ENCODE results near the gene IRX5.

IRX5 gene

GRCh38 chr16:54897930-54898329 lies 32.7 kb upstream of the IRX5 start:
- no peak for TF ChIP-seq CTCF (conservative IDR thresholded peaks at IDR 0.05)

GRCh38 chr16:54901606-54902005 lies 29.1 kb upstream of the IRX5 start:
- no peak overlapping the region for H3K27ac ChIP-seq
- TF ChIP-seq CTCF (conservative IDR thresholded peaks at IDR 0.05): no peak

More at GRCh38 chr16:54897930-54898329, 32.7 kb upstream of the IRX5 start:
- H3K27ac ChIP-seq: no peak overlapping the region

- no peak overlapping the region for H3K27ac ChIP-seq
- TF ChIP-seq CTCF (conservative IDR thresholded peaks at IDR 0.05): no peak
These were observed 27.6 kb upstream of the IRX5 start for GRCh38 chr16:54903047-54903446.

- H3K27ac ChIP-seq: no peak overlapping the region
- no peak for TF ChIP-seq CTCF (conservative IDR thresholded peaks at IDR 0.05)
These were observed 19.6 kb upstream of the IRX5 start for GRCh38 chr16:54911079-54911478.

- H3K27ac ChIP-seq: no peak overlapping the region
- no peak for TF ChIP-seq CTCF (conservative IDR thresholded peaks at IDR 0.05)
These were observed 17.9 kb upstream of the IRX5 start for GRCh38 chr16:54912720-54913119.

- H3K27ac ChIP-seq: peak overlapping the region; percentile 42; the same call in 1 of the 2 replicates
- TF ChIP-seq CTCF (conservative IDR thresholded peaks at IDR 0.05): no peak
These were observed 9.3 kb upstream of the IRX5 start for GRCh38 chr16:54921206-54921824.

- H3K27ac ChIP-seq: peak overlapping the region; percentile 86
- TF ChIP-seq CTCF (conservative IDR thresholded peaks at IDR 0.05): no peak
These were observed 7.6 kb upstream of the IRX5 start for GRCh38 chr16:54923055-54923473.

Measured in VCaP (cell line).